Progenitor cell of endocrine pancreas (in vitro differentiated cells): Measurements from ENCODE around the gene FBF1. TPM values are rescaled to one million over a fixed set of nuclear protein-coding genes. Genes with fewer than 3 reads are reported as not detected.

Experiments used
- DNase-seq: peaks from one replicate; pipeline ENCODE4 v3.0.0; 2021; ENCODE audit warnings: low spot score; ENCODE audit not compliant: unreplicated experiment
- H3K27ac Mint-ChIP-seq: 2 replicates; pipeline ENCODE4 v1.8.0; 2021; ENCODE audit warnings: mild to moderate bottlenecking, moderate library complexity, mixed read lengths
- H3K27me3 Mint-ChIP-seq: 2 replicates; pipeline ENCODE4 v1.8.0; 2021; ENCODE audit warnings: mixed read lengths
- H3K36me3 Mint-ChIP-seq: 2 replicates; pipeline ENCODE4 v1.8.0; 2022; ENCODE audit warnings: mixed read lengths; ENCODE audit not compliant: insufficient read depth
- H3K4me1 Mint-ChIP-seq: 2 replicates; pipeline ENCODE4 v1.8.0; 2021; ENCODE audit warnings: low read depth, mixed read lengths
- H3K4me3 Mint-ChIP-seq: 2 replicates; pipeline ENCODE4 v1.8.0; 2021; ENCODE audit warnings: low read depth, mild to moderate bottlenecking, moderate library complexity, mixed read lengths
- H3K9me3 Mint-ChIP-seq: 2 replicates; pipeline ENCODE4 v1.8.0; 2021; ENCODE audit warnings: low read depth, mixed read lengths
- CTCF ChIP-seq: fragments of 200-600 bp; sonication (generic); IDR thresholded peaks from one replicate; pipeline ENCODE4 v1.5.0; 2021; ENCODE audit warnings: antibody characterized with exemption, mild to moderate bottlenecking; ENCODE audit not compliant: unreplicated experiment
- total RNA-seq: library from RNA; stranded (reverse); gene quantifications from 2 replicates; pipeline ENCODE4 v1.2.1, GENCODE V29; 2021

The FBF1 gene
- total RNA-seq, 1 donor from 2014 or later: 29.9 TPM

GRCh38 chr17:75876938-75877751 is 63.7 kb downstream of the FBF1 start:
- Mint-ChIP-seq H3K4me1 (peaks cover 2% of the 10 kb centered on the region), H3K27ac (no peak overlapping the region), H3K36me3 (no peaks in the 10 kb centered on the region), H3K4me3 (peak overlapping the region; percentile 40), H3K27me3 (peaks cover 54% of the 10 kb centered on the region), H3K9me3 (no peaks in the 10 kb centered on the region)
- TF ChIP-seq CTCF: no peak
- DNase-seq: no peak

- H3K27ac Mint-ChIP-seq: no peak overlapping the region
- H3K9me3 Mint-ChIP-seq: no peaks in the 10 kb centered on the region
- H3K4me1 Mint-ChIP-seq: peaks cover 2% of the 10 kb centered on the region
- no peak overlapping the region for H3K4me3 Mint-ChIP-seq
- TF ChIP-seq CTCF: peak; percentile 30
- no peaks in the 10 kb centered on the region for H3K36me3 Mint-ChIP-seq
- DNase-seq: no peak
- peaks cover 46% of the 10 kb centered on the region for H3K27me3 Mint-ChIP-seq
Measured at GRCh38 chr17:75876190-75876937, 64.5 kb downstream of the FBF1 start.

- H3K27me3 Mint-ChIP-seq: peaks cover 41% of the 10 kb centered on the region
- no peak overlapping the region for H3K4me3 Mint-ChIP-seq
- no peak for TF ChIP-seq CTCF
- H3K36me3 Mint-ChIP-seq: no peaks in the 10 kb centered on the region
- no peak overlapping the region for H3K27ac Mint-ChIP-seq
- H3K9me3 Mint-ChIP-seq: no peaks in the 10 kb centered on the region
- peaks cover 2% of the 10 kb centered on the region for H3K4me1 Mint-ChIP-seq
- no peak for DNase-seq
Measured at GRCh38 chr17:75875940-75876189, 65.0 kb downstream of the FBF1 start.

- H3K27me3 Mint-ChIP-seq: peaks cover 36% of the 10 kb centered on the region
- no peak overlapping the region for H3K27ac Mint-ChIP-seq
- no peak for TF ChIP-seq CTCF
- no peaks in the 10 kb centered on the region for H3K36me3 Mint-ChIP-seq
- DNase-seq: no peak
- H3K4me3 Mint-ChIP-seq: no peak overlapping the region
- peaks cover 2% of the 10 kb centered on the region for H3K4me1 Mint-ChIP-seq
- no peaks in the 10 kb centered on the region for H3K9me3 Mint-ChIP-seq
Measured at GRCh38 chr17:75875182-75875939, 65.5 kb downstream of the FBF1 start.
